GM12891 (cell line): ENCODE results near the gene USP9Y. TPM values are rescaled to one million over a fixed set of nuclear protein-coding genes. Genes with fewer than 3 reads are reported as not detected.
A peak's percentile ranks its signal among the peaks of the same experiment; 100 is the strongest.
"Not testable (repeated sequence)": the region's sequence is repeated elsewhere in the genome, so short reads cannot be mapped to it uniquely, and the experiment has no call there.

ENCODE experiments used
- DNase-seq: peaks from one replicate; pipeline ENCODE4 v3.0.0; 2011; ENCODE audit warnings: low spot score; ENCODE audit not compliant: insufficient read length
- FAIRE-seq: peaks from 2 replicates; lab custom pipeline; 2011; peaks lifted over from hg19 to GRCh38; lab: Jason Lieb, UNC
- PAX5 ChIP-seq: IDR thresholded peaks from 2 replicates; pipeline ENCODE4 v1.6.1; 2011; ENCODE audit warnings: low read length, moderate library complexity, mild to moderate bottlenecking; ENCODE audit not compliant: insufficient read depth, severe bottlenecking
- POLR2A ChIP-seq: IDR thresholded peaks from 2 replicates; pipeline ENCODE4 v1.6.1; 2011; ENCODE audit warnings: low read depth, low read length, control low read depth
- POLR2AphosphoS5 ChIP-seq: IDR thresholded peaks from 2 replicates; pipeline ENCODE4 v1.6.1; 2011; ENCODE audit warnings: low read depth, low read length, control low read depth
- POU2F2 ChIP-seq: IDR thresholded peaks from 2 replicates; pipeline ENCODE4 v1.6.1; 2011; ENCODE audit warnings: low read depth, mild to moderate bottlenecking, control low read depth, low read length, moderate library complexity
- SPI1 ChIP-seq: IDR thresholded peaks from 2 replicates; pipeline ENCODE4 v1.6.1; 2011; ENCODE audit warnings: low read depth, low read length, control low read depth
- TAF1 ChIP-seq: IDR thresholded peaks from 2 replicates; pipeline ENCODE4 v1.6.1; 2011; ENCODE audit warnings: low read depth, low read length, control low read depth
- polyA plus RNA-seq: library from polyadenylated mRNA; unstranded; fragments of >200 nt; gene quantifications from one replicate; pipeline ENCODE4 v1.2.1, GENCODE V29; 2012; ENCODE audit warnings: low read depth, missing spikeins, inconsistent platforms; ENCODE audit not compliant: missing spikeins

USP9Y gene
- 10.6 TPM for polyA plus RNA-seq

GRCh38 chrY:12701181-12701695 is at the start of gene USP9Y:
USP9Y (plus strand) TSS chrY:12701231; CDS start chrY:12709448, 8,217 bp downstream.
- no peak for TF ChIP-seq POLR2AphosphoS5
- no peak for TF ChIP-seq SPI1
- no peak for TF ChIP-seq PAX5
- no peak for TF ChIP-seq TAF1
- no peak for TF ChIP-seq POLR2A
- no peak for TF ChIP-seq POU2F2
- FAIRE-seq: no peak

GRCh38 chrY:12651621-12652036 is 49.4 kb upstream of the USP9Y start:
- TF ChIP-seq POLR2AphosphoS5 (no peak), POU2F2 (no peak), PAX5 (no peak)
- DNase-seq: no peak
- FAIRE-seq: no peak

More at GRCh38 chrY:12701181-12701695, at the start of gene USP9Y:
- no peak for DNase-seq

GRCh38 chrY:12661745-12662681 is 39.0 kb upstream of the USP9Y start:
- FAIRE-seq: no peak
- TF ChIP-seq PAX5 (no peak), POU2F2 (no peak), SPI1 (peak; percentile 23; the same call in 1 of the 2 replicates)

GRCh38 chrY:12662745-12663591 is 38.1 kb upstream of the USP9Y start:
- FAIRE-seq (no peak), DNase-seq (peak; percentile 5)
- TF ChIP-seq TAF1 (no peak), PAX5 (no peak), POLR2AphosphoS5 (peak; percentile 38; the same call in 1 of the 2 replicates), POLR2A (no peak), POU2F2 (no peak), SPI1 (peak; percentile 28; the same call in 1 of the 2 replicates)

More at GRCh38 chrY:12661745-12662681, 39.0 kb upstream of the USP9Y start:
- DNase-seq: peak; percentile 29

GRCh38 chrY:12663845-12664244 is 37.2 kb upstream of the USP9Y start:
- not testable (repeated sequence) for FAIRE-seq, DNase-seq

- DNase-seq (no peak), FAIRE-seq (no peak)
- TF ChIP-seq SPI1: no peak
- no peak for TF ChIP-seq TAF1
- TF ChIP-seq POU2F2: no peak
- no peak for TF ChIP-seq POLR2A
- TF ChIP-seq POLR2AphosphoS5: no peak
- no peak for TF ChIP-seq PAX5
Measured at GRCh38 chrY:12678111-12678510, 22.9 kb upstream of the USP9Y start.

- TF ChIP-seq POLR2A (no peak), SPI1 (no peak), PAX5 (no peak), POLR2AphosphoS5 (no peak), POU2F2 (no peak), TAF1 (no peak)
- FAIRE-seq (no peak), DNase-seq (no peak)
Measured at GRCh38 chrY:12681535-12681934, 19.5 kb upstream of the USP9Y start.

- no peak for FAIRE-seq
- DNase-seq: no peak
- TF ChIP-seq POLR2A: no peak
- TF ChIP-seq TAF1: no peak
- TF ChIP-seq SPI1: no peak
- TF ChIP-seq POLR2AphosphoS5: no peak
- TF ChIP-seq POU2F2: no peak
- no peak for TF ChIP-seq PAX5
Measured at GRCh38 chrY:12688337-12688736, 12.7 kb upstream of the USP9Y start.

- TF ChIP-seq POU2F2: no peak
- no peak for TF ChIP-seq SPI1
- TF ChIP-seq POLR2AphosphoS5: no peak
- TF ChIP-seq POLR2A: no peak
- no peak for TF ChIP-seq TAF1
- TF ChIP-seq PAX5: no peak
- FAIRE-seq: no peak
- no peak for DNase-seq
Measured at GRCh38 chrY:12700087-12700486, 944 bp upstream of the USP9Y start.
